HG02943 (cell line): Measurements from ENCODE around the gene CRYZ.
"Not testable (repeated sequence)": the region's sequence is repeated elsewhere in the genome, so short reads cannot be mapped to it uniquely, and the experiment has no call there.

Experiments
- ATAC-seq: cut with Tn5 transposase; IDR thresholded peaks from one replicate; pipeline ENCODE4 v1.9.1; 2021; ENCODE audit warnings: mild to moderate bottlenecking, low read depth, moderate library complexity; ENCODE audit not compliant: unreplicated experiment

The CRYZ gene

GRCh38 chr1:74681851-74682250 is 51.0 kb downstream of the CRYZ start:
- no peak for ATAC-seq

- ATAC-seq, result peak; percentile 79
Measured at GRCh38 chr1:74681449-74681848, 51.4 kb downstream of the CRYZ start.

GRCh38 chr1:74681001-74681400 is 51.8 kb downstream of the CRYZ start:
- ATAC-seq, result peak; percentile 41

GRCh38 chr1:74679811-74680210 is 53.0 kb downstream of the CRYZ start:
- no peak for ATAC-seq

- no peak for ATAC-seq
Measured at GRCh38 chr1:74677926-74678325, 54.9 kb downstream of the CRYZ start.

- no peak for ATAC-seq
Measured at GRCh38 chr1:74674278-74675048, 58.4 kb downstream of the CRYZ start.

GRCh38 chr1:74673351-74674111 is 59.3 kb downstream of the CRYZ start, which contains the start of gene ERICH3:
Gene ERICH3 (minus strand): TSS chr1:74673792. CDS start chr1:74673519, 273 bp downstream.
- ATAC-seq, result no peak

GRCh38 chr1:74670866-74671265 is 62.0 kb downstream of the CRYZ start:
- not testable (repeated sequence) for ATAC-seq
